GM21390 (cell line): ENCODE data around the gene SMIM23.
"Not testable (repeated sequence)": the region's sequence is repeated elsewhere in the genome, so short reads cannot be mapped to it uniquely, and the experiment has no call there.

Experiments
- ATAC-seq: cut with Tn5 transposase; IDR thresholded peaks from one replicate; pipeline ENCODE4 v1.9.1; 2021; ENCODE audit not compliant: unreplicated experiment

SMIM23 gene

GRCh38 chr5:171771856-171772255 lies 13.8 kb upstream of the SMIM23 start:
- no peak for ATAC-seq

- ATAC-seq: no peak
These were observed 12.5 kb upstream of the SMIM23 start for GRCh38 chr5:171773106-171773505.

- ATAC-seq: no peak
These were observed 11.2 kb upstream of the SMIM23 start for GRCh38 chr5:171774418-171774817.

- no peak for ATAC-seq
These were observed 9.4 kb upstream of the SMIM23 start for GRCh38 chr5:171776213-171776612.

GRCh38 chr5:171776770-171777759 lies 8.6 kb upstream of the SMIM23 start:
- ATAC-seq: no peak

GRCh38 chr5:171781744-171782143 lies 3.9 kb upstream of the SMIM23 start:
- ATAC-seq: not testable (repeated sequence)

GRCh38 chr5:171782332-171782966 lies 3.2 kb upstream of the SMIM23 start:
- ATAC-seq: no peak

- ATAC-seq: no peak
These were observed 2.6 kb upstream of the SMIM23 start for GRCh38 chr5:171783051-171783450.

- ATAC-seq: no peak
These were observed 3.7 kb downstream of the SMIM23 start for GRCh38 chr5:171789353-171789752.

- no peak for ATAC-seq
These were observed 4.8 kb downstream of the SMIM23 start for GRCh38 chr5:171790408-171790807.

- ATAC-seq: no peak
These were observed 8.9 kb downstream of the SMIM23 start for GRCh38 chr5:171794470-171794960.

- no peak for ATAC-seq
These were observed 9.8 kb downstream of the SMIM23 start for GRCh38 chr5:171795381-171795780.

GRCh38 chr5:171796436-171796835 lies 10.8 kb downstream of the SMIM23 start:
- ATAC-seq: no peak

GRCh38 chr5:171797543-171797942 lies 11.9 kb downstream of the SMIM23 start:
- ATAC-seq: no peak

- no peak for ATAC-seq
These were observed 12.8 kb downstream of the SMIM23 start for GRCh38 chr5:171798418-171798817.

- no peak for ATAC-seq
These were observed 16.2 kb downstream of the SMIM23 start for GRCh38 chr5:171801839-171802238.

- no peak for ATAC-seq
These were observed 20.1 kb downstream of the SMIM23 start for GRCh38 chr5:171805746-171806145.

GRCh38 chr5:171806976-171807747 lies 21.5 kb downstream of the SMIM23 start:
- no peak for ATAC-seq

- no peak for ATAC-seq
These were observed 22.8 kb downstream of the SMIM23 start for GRCh38 chr5:171808453-171808852.

GRCh38 chr5:171808951-171809350 lies 23.3 kb downstream of the SMIM23 start:
- no peak for ATAC-seq

GRCh38 chr5:171810227-171810626 lies 24.6 kb downstream of the SMIM23 start:
- ATAC-seq: no peak
